Keratinocyte (primary cell): Measurements from ENCODE around the gene KAT5. TPM values are rescaled to one million over a fixed set of nuclear protein-coding genes. Genes with fewer than 3 reads are reported as not detected.

Experiments
- DNase-seq: peaks from one replicate; pipeline ENCODE4 v3.0.0-alpha.2; 2011; ENCODE audit warnings: low read depth, missing footprints, low spot score
- FAIRE-seq: peaks from 2 replicates; lab custom pipeline; 2011; peaks lifted over from hg19 to GRCh38; lab: Jason Lieb, UNC
- H2AFZ ChIP-seq: 2 replicates; pipeline ENCODE4 v1.6.0; 2012; ENCODE audit warnings: low read length, control low read depth, inconsistent platforms; ENCODE audit not compliant: control insufficient read depth
- H3K27ac ChIP-seq: 2 replicates; pipeline ENCODE4 v1.5.1; 2011; ENCODE audit warnings: low read length; ENCODE audit not compliant: control insufficient read depth, insufficient read depth
- H3K27me3 ChIP-seq: 3 replicates; pipeline ENCODE4 v1.6.0; 2011; ENCODE audit warnings: low read length; ENCODE audit not compliant: control insufficient read depth, insufficient read depth; ENCODE audit errors: extremely low read depth
- H3K36me3 ChIP-seq, 2 experiments: 2 replicates in 1 of 2; 3 replicates in 1 of 2; pipeline ENCODE4 v1.5.1; 2011; ENCODE audit warnings: low read length in 2 of 2, mild to moderate bottlenecking in 1 of 2; ENCODE audit not compliant: control insufficient read depth in 2 of 2, insufficient read depth in 2 of 2; ENCODE audit errors: extremely low read depth in 1 of 2
- H3K4me1 ChIP-seq: 3 replicates; pipeline ENCODE4 v1.5.1; 2011; ENCODE audit warnings: low read length; ENCODE audit not compliant: control insufficient read depth, insufficient read depth; ENCODE audit errors: extremely low read depth
- H3K4me2 ChIP-seq: 3 replicates; pipeline ENCODE4 v1.6.0; 2011; ENCODE audit warnings: low read depth, low read length; ENCODE audit not compliant: control insufficient read depth, insufficient read depth; ENCODE audit errors: extremely low read depth
- H3K4me3 ChIP-seq, 3 experiments: fragments of 200-600 bp in 1 of 3; sonication (generic) in 1 of 3; 2 replicates in 2 of 3; 3 replicates in 1 of 3; pipeline ENCODE4 v1.5.1; 2011 to 2016; ENCODE audit warnings: low read length in 3 of 3, mild to moderate bottlenecking in 3 of 3, control low read depth in 2 of 3, inconsistent platforms in 1 of 3, low read depth in 1 of 3, mixed read lengths in 1 of 3, mixed run types in 1 of 3, moderate library complexity in 1 of 3; ENCODE audit not compliant: control insufficient read depth in 2 of 3, insufficient read depth in 2 of 3; ENCODE audit errors: extremely low read depth in 1 of 3
- H3K79me2 ChIP-seq: 2 replicates; pipeline ENCODE4 v1.6.0; 2012; ENCODE audit warnings: low read length; ENCODE audit not compliant: control insufficient read depth, insufficient read depth
- H3K9ac ChIP-seq: 3 replicates; pipeline ENCODE4 v1.6.0; 2011; ENCODE audit warnings: low read length; ENCODE audit not compliant: control insufficient read depth, insufficient read depth; ENCODE audit errors: extremely low read depth
- H3K9me1 ChIP-seq: 3 replicates; pipeline ENCODE4 v1.6.0; 2011; ENCODE audit warnings: low read length; ENCODE audit not compliant: control insufficient read depth, insufficient read depth; ENCODE audit errors: extremely low read depth
- H3K9me3 ChIP-seq: 2 replicates; pipeline ENCODE4 v1.5.1; 2012; ENCODE audit warnings: low read depth, low read length; ENCODE audit not compliant: control insufficient read depth
- H4K20me1 ChIP-seq: 3 replicates; pipeline ENCODE4 v1.6.0; 2011; ENCODE audit warnings: low read length; ENCODE audit not compliant: control insufficient read depth, insufficient read depth; ENCODE audit errors: extremely low read depth
- EZH2 ChIP-seq: IDR thresholded peaks from one replicate; pipeline ENCODE4 v1.6.1; 2012; ENCODE audit warnings: inconsistent platforms, mild to moderate bottlenecking, low read length, moderate library complexity
- dilution Hi-C: fragments of 300-500 bp; cut with MboI; formaldehyde crosslinking; loops from one replicate; pipeline ENCODE4 v1.7.0; 2020; ENCODE audit warnings: low sequenced_read_pairs; ENCODE audit not compliant: extremely low pct_ligation_motif_present
- polyA plus RNA-seq, 5 experiments: library from polyadenylated mRNA; depleted of rRNA in 3 of 5; stranded (reverse) in 3 of 5; stranded (forward) in 1 of 5; unstranded in 1 of 5; fragments of >200 nt; gene quantifications; 1 replicate in 1 of 5; 2 replicates in 3 of 5; 3 replicates in 1 of 5; pipeline versions ENCODE4 v1.2.1 to v1.2.3, GENCODE V29; 2011 to 2012; ENCODE audit warnings: missing spikeins in 2 of 5, low read depth in 1 of 5, low replicate concordance in 1 of 5
- TF ChIP-seq, protein P1 (sequence below), 3 experiments: IDR thresholded peaks in 1 of 3; conservative IDR thresholded peaks in 1 of 3; optimal IDR thresholded peaks in 1 of 3; 2 replicates in 2 of 3; 3 replicates in 1 of 3; pipeline versions ENCODE3 to v1.5.1; 2011; ENCODE audit warnings: low read length in 3 of 3, mild to moderate bottlenecking in 3 of 3, moderate library complexity in 2 of 3, control low read depth in 1 of 3, inconsistent platforms in 1 of 3; ENCODE audit not compliant: insufficient read depth in 2 of 3; ENCODE audit errors: extremely low read depth in 1 of 3

The KAT5 gene
- polyA plus RNA-seq, 1 donor (not counting 4 experiments of a cell fraction or from before 2014, with no cell fraction given), result 26.8 TPM

DNA sequence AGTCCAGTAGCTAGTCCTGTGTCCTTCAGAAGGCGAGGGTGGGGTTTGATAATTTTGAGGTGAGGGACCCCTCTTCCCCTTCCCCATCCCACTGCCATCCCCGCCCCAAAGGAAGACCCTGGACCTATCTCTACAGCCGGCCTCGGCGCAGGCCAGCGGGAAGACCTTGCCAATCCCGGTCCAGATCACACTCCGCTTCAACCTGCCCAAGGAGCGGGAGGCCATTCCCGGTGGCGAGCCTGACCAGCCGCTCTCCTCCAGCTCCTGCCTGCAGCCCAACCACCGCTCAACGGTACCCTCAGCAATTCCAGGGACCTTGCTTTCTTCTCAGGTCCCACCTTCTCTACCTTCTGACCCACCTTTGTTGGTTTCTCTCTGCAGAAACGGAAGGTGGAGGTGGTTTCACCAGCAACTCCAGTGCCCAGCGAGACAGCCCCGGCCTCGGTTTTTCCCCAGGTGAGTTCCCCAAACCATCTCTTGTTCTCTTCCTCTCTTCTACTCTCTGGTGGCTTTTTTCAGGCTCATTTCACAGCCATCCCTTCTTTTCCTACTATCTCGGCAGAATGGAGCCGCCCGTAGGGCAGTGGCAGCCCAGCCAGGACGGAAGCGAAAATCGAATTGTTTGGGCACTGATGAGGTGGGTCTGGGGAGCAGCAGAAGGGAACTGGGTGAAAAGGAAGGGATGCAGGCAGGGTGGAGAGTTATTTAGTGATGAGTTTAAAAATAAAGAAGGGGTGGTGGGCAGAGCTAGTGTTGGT lies 1.3 kb downstream of the KAT5 start:
- Histone ChIP-seq H3K9me3 (no peaks in the 10 kb centered on the region), H3K9ac (no peak overlapping the region), H3K36me3 (peaks cover 33 to 37% of the 10 kb centered on the region in 2 experiments), H3K79me2 (peaks cover 16% of the 10 kb centered on the region), H3K27me3 (no peaks in the 10 kb centered on the region), H3K4me2 (peak overlapping the region; percentile 85), H3K27ac (no peak overlapping the region), H2AFZ (no peak overlapping the region), H4K20me1 (no peaks in the 10 kb centered on the region), H3K4me1 (peaks cover 5% of the 10 kb centered on the region), H3K9me1 (no peaks in the 10 kb centered on the region), H3K4me3 (peak overlapping the region in 1 of 3 experiments; percentile 67)
- TF ChIP-seq, protein P1, sequence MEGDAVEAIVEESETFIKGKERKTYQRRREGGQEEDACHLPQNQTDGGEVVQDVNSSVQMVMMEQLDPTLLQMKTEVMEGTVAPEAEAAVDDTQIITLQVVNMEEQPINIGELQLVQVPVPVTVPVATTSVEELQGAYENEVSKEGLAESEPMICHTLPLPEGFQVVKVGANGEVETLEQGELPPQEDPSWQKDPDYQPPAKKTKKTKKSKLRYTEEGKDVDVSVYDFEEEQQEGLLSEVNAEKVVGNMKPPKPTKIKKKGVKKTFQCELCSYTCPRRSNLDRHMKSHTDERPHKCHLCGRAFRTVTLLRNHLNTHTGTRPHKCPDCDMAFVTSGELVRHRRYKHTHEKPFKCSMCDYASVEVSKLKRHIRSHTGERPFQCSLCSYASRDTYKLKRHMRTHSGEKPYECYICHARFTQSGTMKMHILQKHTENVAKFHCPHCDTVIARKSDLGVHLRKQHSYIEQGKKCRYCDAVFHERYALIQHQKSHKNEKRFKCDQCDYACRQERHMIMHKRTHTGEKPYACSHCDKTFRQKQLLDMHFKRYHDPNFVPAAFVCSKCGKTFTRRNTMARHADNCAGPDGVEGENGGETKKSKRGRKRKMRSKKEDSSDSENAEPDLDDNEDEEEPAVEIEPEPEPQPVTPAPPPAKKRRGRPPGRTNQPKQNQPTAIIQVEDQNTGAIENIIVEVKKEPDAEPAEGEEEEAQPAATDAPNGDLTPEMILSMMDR (optimal IDR thresholded peaks at IDR 0.05 in 1 of 3, IDR thresholded peaks at IDR 0.05 in 1 of 3, conservative IDR thresholded peaks at IDR 0.05 in 1 of 3; ENCODE audit: extremely low read depth in 1 of 3, insufficient read depth in 2 of 3, low read length in 3 of 3), result no peak
- no peak for TF ChIP-seq EZH2
- dilution Hi-C loops, result no loop called here
- DNase-seq, result no peak
- FAIRE-seq, result no peak

DNA sequence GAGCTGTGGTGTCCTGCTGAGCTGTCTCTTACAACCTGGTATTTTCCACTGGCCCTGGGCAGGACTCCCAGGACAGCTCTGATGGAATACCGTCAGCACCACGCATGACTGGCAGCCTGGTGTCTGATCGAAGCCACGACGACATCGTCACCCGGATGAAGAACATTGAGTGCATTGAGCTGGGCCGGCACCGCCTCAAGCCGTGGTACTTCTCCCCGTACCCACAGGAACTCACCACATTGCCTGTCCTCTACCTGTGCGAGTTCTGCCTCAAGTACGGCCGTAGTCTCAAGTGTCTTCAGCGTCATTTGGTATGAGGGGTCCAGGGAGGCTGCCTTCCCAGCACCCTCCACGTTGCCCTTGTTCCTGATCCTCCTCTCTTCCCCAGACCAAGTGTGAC lies 2.4 kb downstream of the KAT5 start:
- Histone ChIP-seq H3K27me3 (no peaks in the 10 kb centered on the region), H3K4me2 (no peak overlapping the region), H3K4me3 (no peak overlapping the region), H3K79me2 (peaks cover 27% of the 10 kb centered on the region), H2AFZ (no peak overlapping the region), H4K20me1 (peaks cover under 1% of the 10 kb centered on the region), H3K36me3 (peaks cover 35 to 47% of the 10 kb centered on the region in 2 experiments), H3K9me3 (no peaks in the 10 kb centered on the region), H3K9me1 (no peaks in the 10 kb centered on the region), H3K27ac (no peak overlapping the region), H3K9ac (no peak overlapping the region), H3K4me1 (peaks cover 12% of the 10 kb centered on the region)
- FAIRE-seq, result no peak
- no peak for DNase-seq
- dilution Hi-C loops, result no loop called here
- TF ChIP-seq, protein P1 (optimal IDR thresholded peaks at IDR 0.05 in 1 of 3, IDR thresholded peaks at IDR 0.05 in 1 of 3, conservative IDR thresholded peaks at IDR 0.05 in 1 of 3; ENCODE audit: extremely low read depth in 1 of 3, insufficient read depth in 2 of 3, low read length in 3 of 3), result no peak
- no peak for TF ChIP-seq EZH2
